NCI-H524 (cell line): Measurements from ENCODE around the gene CCDC85B.

Source experiments
- DNase-seq, 2 experiments: peaks; one replicate each; lab custom pipeline; 2025; lab: John Stamatoyannopoulos, UW

Gene CCDC85B

DNA sequence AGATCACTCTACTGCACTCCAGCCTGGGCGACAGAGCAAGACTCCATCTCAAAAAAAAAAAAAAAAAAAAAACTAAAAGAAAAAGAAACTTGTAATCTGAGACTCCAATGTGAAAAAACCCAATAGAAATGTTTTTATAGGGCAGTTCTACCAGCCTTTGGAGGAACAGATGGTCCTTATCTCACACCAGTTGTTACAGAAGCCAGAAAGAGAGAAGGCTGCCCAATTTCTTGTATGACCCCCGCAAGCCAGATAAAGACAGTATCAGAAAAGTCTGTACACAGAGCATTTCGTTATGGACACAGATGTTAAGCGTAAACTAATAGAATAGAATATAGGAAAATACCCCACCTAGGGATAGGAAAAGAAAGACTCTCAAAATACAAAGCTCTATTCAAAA is 43.5 kb downstream of the CCDC85B start:
- DNase-seq: peak; percentile 46 to 70

DNA sequence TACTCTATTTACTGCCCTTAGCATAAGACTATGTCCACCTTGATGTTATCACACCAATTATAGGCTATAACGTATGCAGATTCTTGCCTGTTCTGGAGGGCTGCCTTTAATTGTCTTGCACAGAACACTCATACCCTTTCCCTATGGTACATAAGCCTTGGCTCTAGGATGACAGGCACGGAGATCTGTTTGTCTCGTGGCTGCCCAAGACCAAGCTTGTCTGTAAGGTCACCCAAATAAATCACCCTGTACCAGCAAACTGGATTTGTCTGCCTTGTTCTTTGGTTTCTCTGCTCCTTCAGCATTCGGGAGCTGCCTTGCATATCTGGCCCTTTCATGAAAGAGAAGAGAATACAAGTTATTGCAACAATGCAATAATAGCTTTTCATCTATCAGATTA is 47.3 kb downstream of the CCDC85B start:
- no peak for DNase-seq
